Measurements from ENCODE around the gene CERS6. TPM values are rescaled to one million over a fixed set of nuclear protein-coding genes. Genes with fewer than 3 reads are reported as not detected.
A peak's percentile ranks its signal among the peaks of the same experiment; 100 is the strongest.

Gene CERS6
- total RNA-seq, 2 donors from 2014 or later = 44.7 to 47.0 TPM

DNA sequence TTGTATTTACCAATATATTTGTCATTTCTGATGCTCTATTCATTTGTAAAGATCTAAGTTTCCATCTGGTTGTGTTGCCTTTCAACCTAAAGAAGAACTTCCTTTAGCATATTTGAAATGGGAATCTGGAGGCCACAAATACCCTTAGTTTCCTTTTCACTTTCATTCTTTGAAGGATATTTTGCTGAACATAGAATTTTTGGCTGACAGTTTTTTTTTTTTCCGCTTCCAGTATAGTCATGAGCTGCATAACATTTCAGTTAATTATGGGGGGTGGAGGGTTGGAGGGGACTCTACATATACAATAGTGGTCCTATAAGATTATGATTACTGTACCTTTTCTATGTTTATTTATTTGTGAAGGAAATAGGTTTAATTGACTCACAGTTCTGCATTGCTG lies 83.9 kb downstream of the CERS6 start:
- no peak for DNase-seq
- no peak for ATAC-seq
- intact Hi-C loops (cut with DNase I) = loop anchor here in 1 of 2 donors (5.0 kb wide), 1 partner anchor 83 kb away; the partner anchor contains the start of gene CERS6

DNA sequence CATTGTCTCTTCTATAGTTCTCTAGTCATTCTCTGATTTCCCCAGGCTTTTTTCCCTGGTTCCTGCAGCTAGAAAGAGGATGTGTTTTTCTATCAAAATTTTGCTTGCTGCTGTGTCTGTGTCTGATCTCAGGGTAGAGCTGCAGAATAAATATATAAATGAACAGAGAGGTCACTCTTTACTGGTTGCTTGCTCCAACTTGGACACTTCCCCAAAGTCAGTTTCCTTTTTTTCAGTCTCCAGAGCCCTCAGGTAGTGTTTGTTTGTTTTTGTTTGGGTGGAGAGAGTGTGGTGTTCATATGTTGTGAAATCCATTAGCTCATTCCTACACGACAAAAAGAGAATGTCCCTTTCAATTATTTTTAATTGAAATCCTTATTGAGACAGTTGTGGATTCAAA lies 85.8 kb downstream of the CERS6 start:
- intact Hi-C loops (cut with DNase I) = no loop called here
- ATAC-seq (no peak), DNase-seq (no peak)

DNA sequence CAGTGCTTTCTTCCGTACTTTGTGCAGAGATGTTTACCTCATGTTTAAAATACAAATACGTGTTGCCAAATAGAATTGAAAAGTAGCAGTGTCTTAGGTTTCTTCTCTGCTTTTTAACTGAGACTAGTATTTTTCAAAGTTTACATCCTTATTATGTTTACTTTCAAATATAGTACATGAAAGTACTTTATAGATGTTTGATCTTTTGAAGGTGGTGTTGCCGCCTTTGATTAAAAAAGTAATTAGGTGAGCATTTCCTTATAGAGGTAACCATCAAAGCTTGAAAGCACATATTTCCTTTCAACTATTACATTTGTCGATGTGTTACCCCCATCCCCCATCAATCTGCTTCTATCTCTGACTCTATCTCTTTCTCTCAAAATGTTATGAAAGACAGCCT lies 87.0 kb downstream of the CERS6 start:
- no peak for DNase-seq
- no peak for ATAC-seq
- intact Hi-C loops (cut with DNase I) = no loop called here

DNA sequence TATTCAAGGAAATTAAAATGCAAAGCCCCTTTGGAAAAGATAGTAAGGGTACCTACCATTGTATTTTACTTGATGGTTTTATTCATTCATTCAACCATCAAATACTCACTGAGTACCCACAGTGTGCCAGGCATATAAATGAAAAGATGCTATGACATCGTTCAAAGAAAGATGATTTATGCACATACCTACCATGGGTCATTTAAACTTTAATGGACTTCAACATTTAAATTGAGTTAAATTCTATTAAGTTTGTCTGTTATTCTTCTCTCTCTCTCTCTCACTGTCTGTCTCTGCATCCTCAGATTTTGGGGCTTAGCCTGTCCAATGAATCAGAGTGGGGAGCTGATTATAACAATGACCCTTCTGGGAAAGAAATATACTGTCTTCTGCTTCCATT lies 87.9 kb downstream of the CERS6 start:
- intact Hi-C loops (cut with DNase I) = no loop called here
- DNase-seq (no peak), ATAC-seq (no peak)

DNA sequence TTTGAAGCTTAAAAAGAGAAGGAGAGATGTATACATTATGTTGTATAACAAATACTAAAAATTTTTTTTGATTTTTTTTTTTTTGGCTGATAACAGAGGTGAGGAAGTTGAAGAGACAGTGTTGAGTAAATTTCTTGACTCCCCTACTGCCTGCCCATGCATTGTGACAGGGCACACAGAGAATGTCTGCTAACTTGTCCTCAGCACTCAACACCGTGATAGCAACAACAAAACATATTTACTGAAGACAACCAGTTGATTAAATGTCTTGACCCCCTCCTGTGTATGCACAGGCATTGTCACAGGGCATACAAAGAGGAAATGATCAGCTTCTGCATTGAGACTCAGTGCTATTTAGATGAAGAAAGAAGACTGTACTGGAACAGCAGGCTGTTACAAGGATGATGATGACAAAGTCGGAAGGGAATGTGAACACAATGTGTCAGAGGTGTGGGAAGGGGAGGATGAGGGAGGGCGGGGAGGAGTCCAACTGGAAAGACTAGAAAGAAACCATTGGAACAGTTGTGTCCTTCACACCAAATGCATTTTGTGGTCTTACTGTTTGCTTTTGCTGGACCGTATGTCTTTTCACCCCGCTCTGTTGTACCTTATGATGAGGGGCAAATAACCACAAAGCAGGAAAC lies 89.5 kb downstream of the CERS6 start:
- ATAC-seq = peak; percentile 80 to 87
- intact Hi-C loops (cut with DNase I) = no loop called here
- no peak for DNase-seq

DNA sequence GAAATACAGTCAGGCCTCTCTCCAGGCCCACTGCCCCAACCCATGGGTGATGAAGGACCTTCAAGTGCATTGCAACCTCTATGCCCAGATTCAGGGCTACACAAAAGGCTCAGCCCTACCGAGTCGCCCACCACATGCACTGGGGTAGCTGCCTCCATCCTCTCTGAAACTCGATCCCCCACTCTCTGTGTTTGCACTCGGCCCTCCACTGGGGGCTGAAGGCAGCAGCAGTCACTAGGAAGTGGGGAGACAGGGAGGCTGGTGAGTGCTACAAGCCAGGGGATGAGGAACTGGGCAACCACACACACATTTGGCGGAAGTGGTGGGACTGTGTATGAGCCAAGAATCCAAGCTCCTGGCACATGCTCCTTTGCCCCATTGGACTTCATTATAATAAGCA lies 94.6 kb downstream of the CERS6 start:
- DNase-seq = no peak
- intact Hi-C loops (cut with DNase I) = no loop called here
- peak; percentile 67 to 84 for ATAC-seq

DNA sequence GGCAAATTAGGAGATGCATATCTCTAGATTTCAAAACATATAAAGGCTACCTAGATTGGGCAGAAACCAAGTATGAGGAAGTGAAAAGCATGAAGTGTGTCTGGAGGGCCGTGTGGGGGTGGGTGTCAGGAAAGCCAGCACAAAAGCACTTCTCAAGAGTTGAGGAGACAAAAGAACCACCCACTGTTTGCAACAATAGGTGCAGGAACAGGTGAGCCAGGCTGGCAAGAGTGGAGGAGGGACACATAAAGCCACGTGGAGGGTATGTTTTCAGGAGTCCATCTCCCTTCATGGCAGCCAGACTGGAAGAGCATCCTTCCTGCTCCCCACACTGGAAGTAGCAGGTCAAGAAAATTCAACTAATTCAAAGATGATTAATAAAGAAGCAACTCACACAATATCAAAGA lies 96.4 kb downstream of the CERS6 start:
- ATAC-seq (no peak), DNase-seq (no peak)
- intact Hi-C loops (cut with DNase I) = no loop called here

DNA sequence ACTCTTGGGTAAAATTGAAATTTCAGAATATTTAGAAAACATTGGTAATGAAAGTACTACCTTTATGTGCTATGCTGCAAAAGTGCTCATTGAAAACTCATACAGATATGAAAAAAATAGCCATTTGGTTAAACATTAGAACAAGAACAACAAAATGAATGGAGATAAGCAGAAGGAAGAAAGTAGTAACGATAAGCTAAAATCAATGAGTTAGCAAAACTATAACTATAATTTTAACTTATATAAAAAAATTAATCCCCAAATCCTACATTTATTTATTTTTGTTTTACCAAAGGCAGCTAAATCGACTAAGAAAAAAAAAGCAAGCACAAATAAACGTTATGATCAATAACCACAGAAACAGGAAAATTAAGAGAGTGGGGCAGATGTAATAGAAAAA lies 99.2 kb downstream of the CERS6 start:
- DNase-seq (no peak), ATAC-seq (no peak)
- intact Hi-C loops (cut with DNase I) = no loop called here

DNA sequence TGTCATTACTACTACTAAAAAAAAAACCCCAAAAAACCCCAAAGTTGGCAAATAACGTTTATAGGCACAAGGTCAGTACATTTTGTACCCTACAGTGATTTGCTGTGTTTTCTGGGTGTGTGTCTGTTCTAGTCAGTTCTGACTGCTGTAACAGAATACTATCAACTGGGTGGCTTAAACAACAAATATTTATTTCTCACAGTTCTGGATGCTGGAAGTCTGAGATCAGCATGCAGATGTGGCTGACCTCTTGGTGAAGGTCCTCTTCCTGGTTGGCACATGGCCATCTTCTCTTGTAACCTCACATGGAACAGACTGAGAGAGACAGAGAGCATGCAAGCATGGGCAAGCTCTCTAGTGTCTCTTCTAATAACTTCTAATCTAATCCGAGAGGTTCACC lies 103.1 kb downstream of the CERS6 start:
- intact Hi-C loops (cut with DNase I) = no loop called here
- no peak for DNase-seq

DNA sequence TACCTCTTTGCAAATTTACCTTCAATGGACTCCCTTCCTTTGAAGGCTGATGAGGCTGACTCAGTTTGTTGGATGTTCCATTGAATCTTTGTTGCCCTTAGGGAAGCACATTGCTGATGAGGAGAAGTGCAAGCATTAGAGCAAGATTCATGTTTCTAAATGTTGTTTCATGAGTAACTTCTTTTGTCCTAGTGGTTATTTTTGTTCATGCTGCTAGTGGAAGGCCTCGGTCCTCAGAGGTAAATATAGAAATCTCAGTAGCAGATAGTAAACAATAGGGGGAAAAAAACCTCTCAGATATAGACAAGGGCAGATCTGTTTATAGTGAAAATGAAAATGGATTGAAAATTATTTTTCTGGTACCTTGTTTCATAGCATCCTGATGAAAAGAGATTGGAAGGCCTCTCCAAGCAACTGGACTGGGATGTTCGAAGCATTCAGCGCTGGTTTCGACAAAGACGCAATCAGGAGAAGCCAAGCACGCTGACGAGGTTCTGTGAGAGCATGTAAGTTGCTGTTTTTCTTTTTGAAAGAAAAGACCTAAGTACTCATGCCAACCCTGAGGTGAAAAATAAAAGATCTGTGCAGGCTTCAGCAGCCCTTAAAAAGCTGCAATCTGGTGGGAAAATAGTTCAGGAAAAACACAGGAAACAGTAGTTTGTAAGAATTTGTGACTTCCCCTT lies 104.9 kb downstream of the CERS6 start:
- ATAC-seq (no peak), DNase-seq (no peak)
- intact Hi-C loops (cut with DNase I) = no loop called here

More for the DNA sequence above, 103.1 kb downstream of the CERS6 start:
- ATAC-seq = peak in 1 of 2 donors; percentile 35

DNA sequence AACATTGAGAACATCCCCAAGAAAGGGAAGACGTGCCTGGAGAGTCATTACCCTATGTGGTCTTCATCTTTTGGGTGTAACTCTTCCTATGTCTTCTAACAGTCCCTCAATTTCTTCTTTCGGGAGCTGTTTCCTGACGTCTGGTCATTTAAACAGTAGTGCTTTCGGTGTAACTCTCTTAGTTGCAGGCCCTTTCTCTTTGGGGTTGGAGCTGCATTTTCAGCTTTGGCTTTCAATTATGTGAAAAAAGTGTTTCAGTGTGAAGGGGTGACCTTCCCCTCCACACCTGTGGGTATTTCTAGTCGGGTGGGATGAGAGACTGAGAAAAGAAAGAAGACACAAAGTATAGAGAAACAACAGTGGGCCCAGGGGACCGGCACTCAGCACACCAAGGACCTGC lies 105.9 kb downstream of the CERS6 start:
- DNase-seq (no peak), ATAC-seq (no peak)
- intact Hi-C loops (cut with DNase I) = no loop called here

DNA sequence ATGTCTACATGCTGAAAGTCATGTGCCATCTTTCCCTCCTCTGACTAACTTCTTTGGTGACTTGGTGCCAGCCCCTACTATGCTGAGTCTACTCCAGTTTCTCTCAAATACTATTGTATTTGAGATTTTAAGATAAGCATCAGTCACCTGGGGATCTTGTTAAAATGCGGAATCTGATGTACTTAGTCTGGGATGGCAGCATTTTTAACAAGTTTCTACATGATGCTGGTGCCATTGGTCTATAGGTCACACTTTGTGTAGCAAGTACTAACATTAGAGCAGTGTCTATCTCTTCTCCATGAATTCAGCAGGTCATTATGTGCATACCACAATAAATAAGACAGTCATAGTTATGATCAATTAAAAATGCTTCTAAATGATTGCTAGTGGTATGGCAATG lies 106.9 kb downstream of the CERS6 start:
- no peak for DNase-seq
- intact Hi-C loops (cut with DNase I) = no loop called here
- ATAC-seq = no peak

DNA sequence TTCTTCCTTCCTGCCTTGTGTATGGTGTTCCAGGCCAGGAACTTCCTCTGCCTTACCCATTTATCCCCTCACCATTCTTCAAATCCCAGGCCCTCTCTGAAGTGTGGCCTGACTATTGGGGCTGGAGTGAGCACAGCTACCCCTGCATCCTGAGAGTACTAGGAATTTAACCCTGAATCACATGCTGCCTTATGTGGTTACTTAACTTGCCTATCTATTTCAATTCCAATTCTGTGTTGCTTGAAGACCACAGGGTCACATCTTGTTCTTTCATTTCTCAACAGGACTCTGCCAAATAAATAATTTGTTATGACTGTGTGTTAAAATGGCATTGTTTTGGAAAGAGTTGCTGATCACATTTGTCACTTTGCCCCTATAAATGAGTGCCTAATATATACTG lies 108.6 kb downstream of the CERS6 start:
- intact Hi-C loops (cut with DNase I) = no loop called here
- ATAC-seq (no peak), DNase-seq (no peak)

DNA sequence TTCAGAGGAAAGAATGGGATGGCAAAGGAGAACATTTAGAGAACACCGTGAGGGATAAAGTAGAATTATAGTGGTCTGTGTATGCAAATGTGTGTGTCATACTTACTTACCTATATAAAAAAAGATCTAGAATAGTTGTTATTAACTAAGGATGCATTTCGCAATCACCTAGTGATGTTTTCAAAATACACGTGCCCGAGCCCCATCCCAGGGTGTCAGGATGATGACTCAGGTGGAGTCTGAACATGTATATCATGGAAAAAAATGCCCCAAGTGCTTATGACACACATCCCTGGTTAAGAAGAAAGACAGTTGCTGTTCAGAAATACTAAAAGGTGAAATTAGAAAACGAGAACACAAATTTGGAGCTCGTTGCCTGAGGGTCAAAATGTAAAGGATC lies 109.0 kb downstream of the CERS6 start:
- DNase-seq (no peak), ATAC-seq (peak in 1 of 2 donors; percentile 50)

DNA sequence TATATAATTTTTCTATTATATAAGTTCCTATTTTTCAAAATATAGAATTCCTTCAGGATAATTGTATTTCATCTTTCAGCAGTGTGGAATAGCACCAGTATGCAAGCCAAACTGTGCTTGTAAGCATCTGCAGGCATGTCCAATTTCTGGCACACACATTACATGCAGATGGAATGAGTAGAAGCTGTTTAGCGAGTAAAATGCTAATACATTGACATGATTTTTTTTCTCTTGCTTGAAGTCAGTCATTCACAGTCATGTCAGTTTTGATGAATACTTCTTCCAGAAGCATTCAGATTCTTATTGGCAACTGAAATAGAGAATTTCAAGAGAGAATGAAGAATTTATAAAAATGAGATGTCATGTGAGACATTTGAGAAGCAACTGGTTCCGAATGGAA lies 109.4 kb downstream of the CERS6 start:
- intact Hi-C loops (cut with DNase I) = no loop called here

More for the DNA sequence above, 109.0 kb downstream of the CERS6 start:
- intact Hi-C loops (cut with DNase I) = no loop called here

DNA sequence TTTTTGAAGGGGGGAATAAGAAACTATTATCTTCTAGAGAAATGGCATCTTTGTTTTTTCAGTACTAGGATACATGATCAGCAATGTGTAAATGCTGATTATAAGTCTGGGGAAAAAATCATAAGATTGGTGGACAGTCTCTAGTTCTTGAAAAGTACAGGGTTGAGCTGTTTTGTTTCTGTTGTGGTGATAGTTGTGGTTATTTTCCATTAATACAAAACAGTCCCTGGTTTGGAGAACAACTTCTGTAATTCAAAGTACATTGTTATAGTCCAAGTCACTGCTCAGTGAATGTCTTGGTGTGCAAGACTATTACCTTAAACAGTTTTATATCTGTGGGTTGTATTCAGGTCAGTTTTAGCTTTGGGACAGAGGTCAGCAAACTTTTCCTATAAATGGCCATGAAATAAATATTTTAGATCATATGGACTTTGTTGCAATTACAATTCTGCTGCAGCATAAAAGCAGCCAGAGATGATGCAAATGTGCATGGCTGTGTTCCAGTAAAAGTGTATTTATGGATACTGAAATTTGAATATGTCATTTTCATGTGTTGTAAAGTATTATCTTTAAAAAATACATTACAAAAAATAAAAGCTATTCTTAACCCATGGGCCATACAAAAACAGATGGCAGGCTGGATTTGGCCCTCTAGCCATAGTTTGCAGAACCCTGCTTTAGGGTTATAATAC lies 111.0 kb downstream of the CERS6 start:
- no peak for DNase-seq
- no peak for ATAC-seq
- intact Hi-C loops (cut with DNase I) = no loop called here

More for the DNA sequence above, 109.4 kb downstream of the CERS6 start:
- DNase-seq (no peak), ATAC-seq (no peak)

DNA sequence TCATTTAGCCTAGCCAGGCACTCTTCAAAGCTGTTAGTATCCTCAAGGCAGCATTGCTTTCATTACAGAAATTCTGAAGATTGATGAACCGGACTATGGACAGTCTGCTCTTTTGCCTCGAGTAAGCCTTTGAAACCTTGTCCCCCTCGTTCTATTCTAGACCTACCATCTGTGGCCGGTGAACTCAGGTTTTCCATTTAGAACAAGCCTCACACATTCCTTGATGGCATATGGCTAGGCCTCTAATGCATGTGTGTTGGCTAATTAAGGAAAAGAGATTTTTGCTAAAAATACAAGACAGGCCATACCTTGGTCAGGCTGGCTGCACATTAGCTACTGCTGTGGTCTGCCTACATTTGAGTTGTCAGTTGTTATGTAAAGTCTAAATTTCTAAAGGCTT lies 111.8 kb downstream of the CERS6 start:
- DNase-seq (no peak), ATAC-seq (no peak)
- intact Hi-C loops (cut with DNase I) = no loop called here

DNA sequence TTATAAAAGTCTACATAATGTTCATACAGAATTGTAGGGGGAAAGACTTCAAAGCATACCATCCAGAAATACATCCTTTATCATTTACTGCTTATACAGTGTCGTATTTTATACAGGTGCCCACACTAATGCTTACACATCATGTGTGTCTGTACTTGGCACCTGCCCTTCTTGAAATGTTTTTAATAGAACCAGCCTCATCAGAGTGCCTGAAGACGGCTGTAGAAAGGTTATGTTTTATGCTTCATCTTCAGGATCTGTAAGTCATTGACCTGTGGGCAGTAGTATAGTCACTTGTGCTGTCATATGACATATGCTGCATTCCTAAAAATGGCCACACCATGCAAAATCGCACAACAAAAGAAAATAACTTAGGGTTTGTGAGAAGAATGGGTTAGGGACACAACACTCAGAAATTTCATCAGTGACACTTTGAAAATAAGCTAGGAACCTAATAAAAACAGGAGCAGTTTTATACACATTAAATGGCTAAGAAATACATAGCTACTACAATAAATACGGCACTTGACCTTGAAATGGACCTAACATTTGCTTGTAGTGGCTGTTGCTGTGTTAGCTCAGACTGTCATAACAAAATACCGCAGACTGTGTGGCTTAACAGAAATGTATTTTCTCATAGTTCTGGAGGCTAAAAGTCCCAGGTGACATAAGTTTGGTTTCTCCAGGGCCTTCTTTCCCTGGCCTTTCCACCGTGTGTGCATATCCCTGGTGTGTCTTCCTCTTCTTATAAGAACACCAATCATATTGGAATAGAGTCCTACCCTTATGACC lies 112.6 kb downstream of the CERS6 start:
- intact Hi-C loops (cut with DNase I) = no loop called here
- DNase-seq (no peak), ATAC-seq (peak; percentile 23 to 47)

DNA sequence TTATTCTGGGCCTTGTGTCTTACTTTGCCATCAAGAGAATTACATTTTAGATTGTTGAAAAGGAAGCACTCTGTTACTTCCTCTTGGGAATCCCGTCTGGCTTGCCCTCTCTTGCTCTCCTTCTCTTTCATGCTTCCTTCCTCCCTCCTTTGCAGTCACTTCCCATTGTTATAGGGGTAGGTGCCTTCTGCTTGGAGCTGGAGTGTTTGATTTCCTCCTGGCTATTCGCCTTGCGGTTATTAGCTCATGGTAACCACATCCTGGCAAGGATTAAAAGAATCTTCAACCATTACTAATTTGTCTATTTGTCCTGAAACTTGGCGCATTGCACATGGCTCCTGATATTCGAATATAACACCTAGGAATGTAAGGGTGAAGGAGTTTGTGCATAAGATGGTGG lies 115.0 kb downstream of the CERS6 start:
- ATAC-seq (peak in 1 of 2 donors; percentile 56), DNase-seq (no peak)
- intact Hi-C loops (cut with DNase I) = no loop called here

Measured in left cardiac atrium (tissue), 4 donors.